GM12878 (cell line): ENCODE data around the gene LYG1. TPM values are rescaled to one million over a fixed set of nuclear protein-coding genes. Genes with fewer than 3 reads are reported as not detected.
A peak's percentile ranks its signal among the peaks of the same experiment; 100 is the strongest.

Experiments used
- BCLAF1 ChIP-seq: fragments of 450-650 bp; IDR thresholded peaks from 2 replicates; pipeline ENCODE4 v1.6.1; 2017; ENCODE audit warnings: antibody characterized with exemption, mild to moderate bottlenecking, moderate library complexity
- BMI1 ChIP-seq: fragments of 450-650 bp; IDR thresholded peaks from 2 replicates; pipeline ENCODE4 v1.6.1; 2016; ENCODE audit warnings: mild to moderate bottlenecking, moderate library complexity, borderline replicate concordance
- BRCA1 ChIP-seq: IDR thresholded peaks from 2 replicates; pipeline ENCODE4 v1.6.1; 2011; ENCODE audit warnings: low read depth, low read length, improper control_type of control experiment
- CBFB ChIP-seq: IDR thresholded peaks from 2 replicates; pipeline ENCODE4 v1.6.1; 2016; ENCODE audit warnings: antibody characterized with exemption, low read depth
- ELK1 ChIP-seq: IDR thresholded peaks from 2 replicates; pipeline ENCODE4 v1.6.1; 2012; ENCODE audit warnings: low read depth, low read length, improper control_type of control experiment
- GABPA ChIP-seq: IDR thresholded peaks from 2 replicates; pipeline ENCODE4 v1.6.1; 2014; ENCODE audit warnings: antibody characterized with exemption, low read depth, mild to moderate bottlenecking, inconsistent platforms
- HSF1 ChIP-seq: fragments of 150-350 bp; IDR thresholded peaks from 2 replicates; pipeline ENCODE4 v1.6.1; 2014; ENCODE audit warnings: mild to moderate bottlenecking, low read depth, low read length
- IRF3 ChIP-seq: fragments of 450-650 bp; IDR thresholded peaks from 2 replicates; pipeline ENCODE4 v1.6.1; 2014; ENCODE audit warnings: mild to moderate bottlenecking
- IRF5 ChIP-seq: fragments of 450-650 bp; IDR thresholded peaks from 2 replicates; pipeline ENCODE4 v1.6.1; 2017; ENCODE audit warnings: borderline replicate concordance
- MEF2A ChIP-seq: IDR thresholded peaks from 2 replicates; pipeline ENCODE4 v1.6.1; 2011; ENCODE audit warnings: low read depth, mild to moderate bottlenecking, low read length, moderate library complexity; ENCODE audit not compliant: insufficient read depth
- TCF3 ChIP-seq: IDR thresholded peaks from 2 replicates; pipeline ENCODE4 v1.6.1; 2012; ENCODE audit warnings: low read depth, mild to moderate bottlenecking, low read length, borderline replicate concordance; ENCODE audit not compliant: insufficient read depth
- YBX1 ChIP-seq: fragments of 450-650 bp; IDR thresholded peaks from 2 replicates; pipeline ENCODE4 v1.6.1; 2016; ENCODE audit warnings: antibody characterized with exemption
- ZBTB40 ChIP-seq: fragments of 450-650 bp; IDR thresholded peaks from 2 replicates; pipeline ENCODE4 v1.6.1; 2016; ENCODE audit warnings: mild to moderate bottlenecking, moderate library complexity, borderline replicate concordance
- polyA plus RNA-seq, 11 experiments: library from polyadenylated mRNA; depleted of rRNA in 4 of 11; unstranded in 6 of 11; stranded (reverse) in 5 of 11; fragments of >200 nt; fragmentation: Nextera tagmentation in 4 of 11; fragmentation: Illumina TruSeq in 1 of 11; extraction: Ambion mirVana in 4 of 11; extraction: Trizol in 1 of 11; gene quantifications; 1 replicate in 1 of 11; 2 replicates in 10 of 11; pipeline versions ENCODE4 v1.2.1 to v1.2.3, GENCODE V29; 2011 to 2016; ENCODE audit warnings: inconsistent platforms in 2 of 11, missing spikeins in 2 of 11, low read depth in 1 of 11
- total RNA-seq, 4 experiments: library from RNA; depleted of rRNA in 3 of 4; stranded (reverse); fragments of >200 nt in 3 of 4; fragmentation: Illumina TruSeq in 1 of 4; extraction: Trizol in 1 of 4; gene quantifications; 2 replicates each; pipeline versions ENCODE4 v1.2.1 to v1.2.3, GENCODE V29; 2013 to 2021

The LYG1 gene
- total and polyA plus RNA-seq, 10 of the 15 experiments (the other 5 are each of a cell fraction or from before 2014, with no cell fraction given) = 0.27 to 1.3 (median 0.79) TPM; not detected in 1

GRCh38 chr2:99335911-99336803 lies 35.2 kb upstream of the LYG1 start, which contains the start of gene TXNDC9 (continued):
- TF ChIP-seq IRF5 (no peak), IRF3 (peak; percentile 12; the same call in 1 of the 2 replicates), BRCA1 (peak; percentile 60), MEF2A (peak; percentile 58), TCF3 (peak; percentile 98), GABPA (peak; percentile 95), BMI1 (no peak), HSF1 (0 out of 2 replicates have a peak, but pooled peaks have one; percentile 56), ZBTB40 (peak; percentile 97), CBFB (peak; percentile 79), YBX1 (no peak), BCLAF1 (no peak), ELK1 (peak; percentile 79)
